NT2/D1 (cell line): ENCODE data around the gene RFX3.

Experiments used
- SUZ12 ChIP-seq: IDR thresholded peaks from 2 replicates; pipeline ENCODE4 v1.6.1; 2011; ENCODE audit not compliant: insufficient read length, insufficient read depth; ENCODE audit errors: extremely low read depth
- YY1 ChIP-seq: IDR thresholded peaks from 2 replicates; pipeline ENCODE4 v1.6.1; 2011; ENCODE audit not compliant: insufficient read length, insufficient read depth
- ZNF274 ChIP-seq: IDR thresholded peaks from 2 replicates; pipeline ENCODE4 v1.6.1; 2011; ENCODE audit warnings: mild to moderate bottlenecking, low read depth, low read length

DNA sequence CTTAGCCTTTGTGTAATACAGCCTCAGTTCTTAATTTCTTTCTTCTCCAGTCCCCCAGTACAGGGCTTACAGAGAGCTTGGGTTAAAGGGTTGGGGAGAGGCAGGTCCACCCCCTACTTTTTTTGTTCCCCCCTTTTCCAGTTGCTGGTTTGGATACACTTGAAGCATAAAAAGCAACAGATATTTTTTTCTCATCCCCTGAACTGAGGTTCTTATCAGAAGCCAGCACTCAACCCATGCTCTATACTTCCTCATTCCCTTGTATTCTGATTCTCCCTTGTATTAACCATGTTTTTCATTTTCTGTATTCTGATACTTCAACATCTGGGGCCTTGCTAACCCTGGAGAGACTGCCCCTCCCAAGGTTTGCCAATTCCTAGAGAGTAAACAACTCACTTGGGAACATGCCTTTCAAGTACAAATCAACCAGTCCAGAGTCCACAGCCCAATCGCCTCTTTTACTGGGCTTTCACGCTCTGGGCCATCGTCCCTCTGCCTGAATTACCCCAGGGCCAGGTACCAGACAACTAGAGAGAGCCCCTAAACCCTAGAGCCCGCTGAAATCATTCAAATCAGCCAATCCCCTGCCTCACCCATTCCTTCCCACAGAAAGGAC, 348.5 kb downstream of the RFX3 start:
- TF ChIP-seq SUZ12 (no peak), ZNF274 (no peak), YY1 (no peak)
